Ishikawa (cell line): ENCODE data around the gene TTLL12.

ENCODE experiments used
- EGR1 ChIP-seq: IDR thresholded peaks from 2 replicates; pipeline ENCODE4 v1.6.1; 2012
- EP300 ChIP-seq: IDR thresholded peaks from 2 replicates; pipeline ENCODE4 v1.6.1; 2012; ENCODE audit warnings: borderline replicate concordance
- RAD21 ChIP-seq: IDR thresholded peaks from 2 replicates; pipeline ENCODE4 v1.6.1; 2012; ENCODE audit warnings: low read depth
- TAF1 ChIP-seq: IDR thresholded peaks from 2 replicates; pipeline ENCODE4 v1.6.1; 2012; ENCODE audit warnings: low read depth, mild to moderate bottlenecking
- TCF12 ChIP-seq: IDR thresholded peaks from 2 replicates; pipeline ENCODE4 v1.6.1; 2012; ENCODE audit warnings: low read depth
- TEAD4 ChIP-seq: IDR thresholded peaks from 2 replicates; pipeline ENCODE4 v1.6.1; 2012
- TF ChIP-seq, protein P1 (sequence below): IDR thresholded peaks from 2 replicates; pipeline ENCODE4 v1.6.1; 2012

DNA sequence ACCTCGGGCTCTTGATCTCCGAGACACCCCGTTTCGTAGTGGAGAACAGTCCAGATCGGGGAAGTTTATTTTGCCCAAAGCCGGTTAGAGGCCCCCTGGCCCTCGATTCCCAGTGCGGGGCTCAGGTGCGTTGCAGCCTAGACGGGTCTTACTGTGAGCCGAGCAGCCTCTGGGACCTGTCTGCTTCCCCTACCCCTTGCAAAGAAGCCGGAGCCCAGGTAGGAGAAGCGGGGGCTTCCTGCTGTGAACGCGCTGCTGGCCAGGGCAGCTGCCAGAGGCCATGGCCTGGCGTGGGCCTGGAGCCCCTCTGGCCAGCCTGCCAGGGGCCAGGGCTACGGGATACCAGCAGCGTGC is 35.0 kb downstream of the TTLL12 start:
- TF ChIP-seq, protein P1, sequence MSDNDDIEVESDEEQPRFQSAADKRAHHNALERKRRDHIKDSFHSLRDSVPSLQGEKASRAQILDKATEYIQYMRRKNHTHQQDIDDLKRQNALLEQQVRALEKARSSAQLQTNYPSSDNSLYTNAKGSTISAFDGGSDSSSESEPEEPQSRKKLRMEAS: no peak
- TF ChIP-seq TEAD4: no peak
- no peak for TF ChIP-seq EP300
- TF ChIP-seq TCF12: no peak
- TF ChIP-seq RAD21: no peak
- TF ChIP-seq TAF1: no peak
- no peak for TF ChIP-seq EGR1
